Cardiac fibroblast (primary cell): Measurements from ENCODE around the gene ZNF468.
"Not testable (repeated sequence)": the region's sequence is repeated elsewhere in the genome, so short reads cannot be mapped to it uniquely, and the experiment has no call there.

Experiments used
- DNase-seq, 2 donors: peaks; one replicate each; pipeline versions ENCODE4 v3.0.0 to v3.0.0-alpha.2; 2010; ENCODE audit warnings: low read depth in 2 of 2
- H3K4me3 ChIP-seq, 2 donors: replicated peaks in 1 of 2; 1 replicate in 1 of 2; 2 replicates in 1 of 2; pipeline ENCODE4 v1.5.1; 2011; ENCODE audit warnings: low read depth in 2 of 2, low read length in 2 of 2, mild to moderate bottlenecking in 2 of 2, moderate library complexity in 1 of 2
- TF ChIP-seq, protein P1 (sequence below): IDR thresholded peaks from one replicate; pipeline ENCODE4 v1.5.1; 2011; ENCODE audit warnings: low read depth, mild to moderate bottlenecking, low read length, inconsistent platforms

ZNF468 gene

GRCh38 chr19:52891336-52891735 is 33.9 kb upstream of the ZNF468 start:
- TF ChIP-seq, protein P1, sequence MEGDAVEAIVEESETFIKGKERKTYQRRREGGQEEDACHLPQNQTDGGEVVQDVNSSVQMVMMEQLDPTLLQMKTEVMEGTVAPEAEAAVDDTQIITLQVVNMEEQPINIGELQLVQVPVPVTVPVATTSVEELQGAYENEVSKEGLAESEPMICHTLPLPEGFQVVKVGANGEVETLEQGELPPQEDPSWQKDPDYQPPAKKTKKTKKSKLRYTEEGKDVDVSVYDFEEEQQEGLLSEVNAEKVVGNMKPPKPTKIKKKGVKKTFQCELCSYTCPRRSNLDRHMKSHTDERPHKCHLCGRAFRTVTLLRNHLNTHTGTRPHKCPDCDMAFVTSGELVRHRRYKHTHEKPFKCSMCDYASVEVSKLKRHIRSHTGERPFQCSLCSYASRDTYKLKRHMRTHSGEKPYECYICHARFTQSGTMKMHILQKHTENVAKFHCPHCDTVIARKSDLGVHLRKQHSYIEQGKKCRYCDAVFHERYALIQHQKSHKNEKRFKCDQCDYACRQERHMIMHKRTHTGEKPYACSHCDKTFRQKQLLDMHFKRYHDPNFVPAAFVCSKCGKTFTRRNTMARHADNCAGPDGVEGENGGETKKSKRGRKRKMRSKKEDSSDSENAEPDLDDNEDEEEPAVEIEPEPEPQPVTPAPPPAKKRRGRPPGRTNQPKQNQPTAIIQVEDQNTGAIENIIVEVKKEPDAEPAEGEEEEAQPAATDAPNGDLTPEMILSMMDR = no peak
- no peak overlapping the region for H3K4me3 ChIP-seq
- DNase-seq = no peak

GRCh38 chr19:52889931-52890330 is 32.5 kb upstream of the ZNF468 start:
- no peak for DNase-seq
- no peak overlapping the region for H3K4me3 ChIP-seq
- TF ChIP-seq, protein P1 = no peak

- no peak for DNase-seq
- TF ChIP-seq, protein P1 = no peak
- H3K4me3 ChIP-seq = no peak overlapping the region
Measured at GRCh38 chr19:52889076-52889475, 31.7 kb upstream of the ZNF468 start.

DNA sequence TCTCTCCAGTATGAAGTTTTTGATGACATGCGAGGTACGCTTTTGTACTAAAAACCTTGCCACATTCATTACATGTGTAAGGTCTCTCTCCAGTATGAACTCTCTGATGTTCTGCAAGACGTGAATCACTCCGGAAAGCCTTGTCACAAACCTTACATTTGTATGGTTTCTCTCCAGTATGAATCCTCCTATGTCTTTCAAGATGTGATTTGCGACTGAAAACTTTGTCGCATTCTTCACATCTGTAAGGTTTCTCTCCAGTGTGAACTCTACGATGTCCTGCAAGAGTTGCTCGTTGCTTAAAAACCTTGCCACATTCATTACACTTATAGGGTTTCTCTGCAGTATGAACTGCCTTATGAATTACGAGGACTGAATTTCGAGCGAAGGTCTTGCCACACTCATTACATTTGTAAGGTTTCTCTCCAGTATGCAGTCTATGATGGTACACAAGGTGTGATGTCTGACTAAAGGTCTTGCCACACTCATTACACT is 23.5 kb upstream of the ZNF468 start:
- DNase-seq = no peak
- H3K4me3 ChIP-seq = no peak overlapping the region
- TF ChIP-seq, protein P1 = no peak

GRCh38 chr19:52872996-52873395 is 15.6 kb upstream of the ZNF468 start:
- not testable (repeated sequence) for H3K4me3 ChIP-seq, DNase-seq

DNA sequence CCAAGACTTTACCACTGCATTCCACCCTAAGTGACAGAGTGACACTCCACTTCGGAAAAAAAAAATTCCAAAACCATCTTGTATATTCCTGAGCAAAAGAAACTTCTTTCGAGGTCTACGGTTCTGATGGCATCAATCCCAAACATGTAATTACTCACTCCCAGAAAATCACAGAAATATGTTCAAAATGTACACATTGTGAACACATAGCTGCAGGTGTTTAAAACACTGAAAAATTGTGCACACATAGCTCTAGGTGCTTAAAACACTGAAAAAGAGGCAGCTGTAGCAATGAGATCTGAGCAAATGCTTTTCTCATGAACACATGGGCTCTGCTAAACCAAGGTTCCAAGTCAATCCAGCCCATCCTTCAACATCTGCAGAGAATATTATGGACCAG is 14.0 kb upstream of the ZNF468 start:
- TF ChIP-seq, protein P1 = no peak
- no peak for DNase-seq
- H3K4me3 ChIP-seq = no peak overlapping the region

DNA sequence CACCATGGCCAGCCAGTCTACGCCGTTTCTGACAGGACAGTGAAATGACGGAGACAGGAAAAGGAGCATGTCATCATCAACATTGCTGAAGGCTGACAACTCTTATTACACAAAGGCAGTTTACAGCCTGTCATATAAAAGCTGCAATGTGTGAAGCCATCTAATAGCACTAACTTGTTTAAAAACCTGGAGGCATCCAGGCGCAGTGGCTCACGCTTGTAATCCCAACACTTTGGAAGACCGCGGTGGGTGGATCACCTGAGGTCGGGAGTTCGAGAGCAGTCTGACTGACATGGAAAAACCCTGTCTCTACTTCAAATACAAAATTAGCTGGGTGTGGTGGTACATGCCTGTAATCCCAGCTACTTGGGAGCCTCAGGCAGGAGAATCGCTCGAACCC is 10.6 kb upstream of the ZNF468 start:
- DNase-seq, H3K4me3 ChIP-seq: not testable (repeated sequence)

GRCh38 chr19:52856540-52857377 is 660 bp downstream of the ZNF468 start:
- peak; percentile 26 to 35 for DNase-seq
- H3K4me3 ChIP-seq = peak overlapping the region; percentile 63 to 64

DNA sequence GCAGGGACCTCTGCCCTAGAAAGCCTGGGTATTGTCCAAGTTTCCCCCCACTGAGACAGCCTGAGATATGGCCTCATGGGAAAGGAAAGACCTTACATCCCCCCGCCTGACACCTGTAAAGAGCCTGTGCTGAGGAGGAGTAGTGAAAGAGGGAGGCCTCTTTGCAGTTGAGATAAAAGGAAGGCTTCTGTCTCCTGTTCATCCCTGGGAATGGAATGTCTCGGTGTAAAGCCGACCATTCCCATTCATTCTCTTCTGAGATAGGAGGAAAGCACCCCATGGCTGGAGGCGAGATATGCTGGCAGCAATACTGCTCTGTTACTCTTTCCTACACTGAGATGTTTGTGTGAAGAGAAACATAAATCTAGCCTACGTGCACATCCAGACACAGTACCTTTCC is 10.1 kb downstream of the ZNF468 start:
- H3K4me3 ChIP-seq, DNase-seq: not testable (repeated sequence)

GRCh38 chr19:52840825-52841465 is 16.5 kb downstream of the ZNF468 start:
- not testable (repeated sequence) for H3K4me3 ChIP-seq, DNase-seq

GRCh38 chr19:52834289-52834688 is 23.1 kb downstream of the ZNF468 start:
- DNase-seq, H3K4me3 ChIP-seq: not testable (repeated sequence)

DNA sequence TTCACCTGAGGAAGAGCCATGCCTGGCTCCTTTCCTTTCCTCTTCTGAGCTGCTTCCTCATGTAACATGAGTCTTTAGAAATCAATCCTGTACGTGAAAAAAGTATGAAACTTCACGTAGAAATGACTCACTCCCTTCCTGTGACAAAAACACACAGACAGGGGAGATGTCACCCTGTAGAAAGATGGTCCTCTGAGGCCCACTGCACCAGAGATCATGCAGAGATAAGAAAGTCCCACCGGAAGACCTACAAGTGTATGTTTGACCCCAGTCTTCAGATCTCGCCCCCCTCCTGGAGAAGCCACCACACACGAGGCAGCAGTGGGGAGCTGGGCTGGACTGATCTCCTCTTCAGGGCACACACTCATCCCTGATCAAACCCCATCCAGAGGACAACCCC is 23.9 kb downstream of the ZNF468 start:
- not testable (repeated sequence) for DNase-seq

More for the DNA sequence above, 23.9 kb downstream of the ZNF468 start:
- H3K4me3 ChIP-seq = not testable (repeated sequence)
